ENCODE data around the gene KIAA1755.
"Not testable (repeated sequence)": the region's sequence is repeated elsewhere in the genome, so short reads cannot be mapped to it uniquely, and the experiment has no call there.

Gene KIAA1755

DNA sequence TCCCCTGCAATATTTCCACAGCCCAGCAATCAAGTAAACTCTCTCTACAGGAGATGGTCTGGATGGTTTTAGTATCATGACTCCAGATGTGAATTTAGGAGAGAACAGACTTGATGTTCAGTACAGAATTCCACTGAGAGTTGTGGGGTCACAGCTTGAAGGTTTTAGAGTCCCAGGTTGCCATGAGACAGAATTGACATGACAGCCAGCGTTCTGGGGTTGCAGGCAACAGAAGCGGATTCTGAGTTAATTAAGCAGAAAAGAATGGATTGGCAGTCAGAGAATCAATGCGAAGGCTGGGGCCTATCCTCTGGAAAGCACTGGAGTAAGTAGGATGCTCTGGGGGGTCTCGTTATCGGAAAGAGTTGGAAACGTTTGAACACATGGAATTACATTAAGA, 2.4 kb upstream of the KIAA1755 start:
- no peak for DNase-seq

DNA sequence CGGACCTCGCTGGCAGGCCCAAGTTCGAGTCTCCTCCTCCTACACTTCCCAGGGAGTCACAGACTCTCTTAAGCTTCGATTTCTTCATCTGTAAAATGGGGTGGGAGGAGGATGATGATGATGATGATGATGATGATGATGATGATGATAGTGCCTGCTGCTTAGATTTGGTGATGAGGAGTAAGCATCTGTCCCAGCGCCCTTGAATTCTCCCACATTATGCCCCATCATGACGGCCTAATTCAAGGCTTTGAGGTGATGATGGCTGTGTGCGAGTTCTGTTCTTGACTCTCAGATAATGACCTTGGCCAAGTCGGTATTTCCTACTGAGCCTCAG, 487 bp upstream of the KIAA1755 start:
- DNase-seq = no peak

DNA sequence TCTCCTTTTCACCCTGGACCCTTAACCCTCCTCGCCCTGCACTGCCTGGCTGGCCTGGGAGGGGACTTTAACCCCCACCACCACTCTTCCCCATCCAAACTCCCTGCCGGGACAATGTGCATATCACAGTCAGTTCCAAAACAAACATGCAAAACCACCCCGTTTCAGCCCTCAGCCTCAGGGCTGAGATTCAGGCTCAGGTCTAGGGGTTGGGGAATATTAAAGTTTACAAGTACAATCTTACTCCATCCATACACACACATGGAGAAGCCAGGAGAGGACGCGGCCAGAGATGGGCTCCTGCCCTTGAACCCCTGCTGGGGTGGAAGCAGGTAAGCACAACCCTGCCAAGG, 534 bp downstream of the KIAA1755 start:
- no peak for DNase-seq

DNA sequence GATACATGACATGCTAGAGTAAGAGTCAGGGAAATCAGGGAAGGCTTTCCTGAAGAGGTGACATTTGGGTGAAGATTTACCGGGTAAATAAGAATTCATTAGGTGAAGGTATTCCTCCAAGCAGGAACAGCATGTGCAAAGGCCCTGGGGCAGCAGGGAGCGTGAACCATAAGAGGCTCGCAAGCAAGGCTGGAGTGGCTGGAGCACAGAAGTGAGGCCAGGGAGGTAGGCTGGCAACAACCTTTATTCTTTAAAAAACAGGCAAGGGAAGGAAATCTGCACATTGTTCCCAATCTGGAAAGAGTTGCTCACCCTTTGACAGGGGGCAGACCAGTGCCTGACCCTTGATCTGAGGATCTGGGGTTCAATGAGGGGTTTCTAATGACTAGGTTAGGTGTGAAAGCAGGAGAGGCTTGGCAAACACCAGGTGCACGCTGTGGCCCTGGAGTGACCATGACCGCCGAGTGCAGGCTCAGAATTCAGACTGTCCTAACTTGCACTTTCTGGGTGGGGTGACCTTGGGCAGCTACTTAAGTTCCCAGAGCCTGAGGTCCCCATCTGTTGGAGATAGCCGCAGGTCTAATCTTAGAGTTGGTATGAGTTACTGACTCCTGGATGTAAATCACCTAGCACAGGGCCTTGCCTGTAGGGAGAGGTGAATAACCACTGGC, 1.9 kb downstream of the KIAA1755 start:
- DNase-seq = no peak

DNA sequence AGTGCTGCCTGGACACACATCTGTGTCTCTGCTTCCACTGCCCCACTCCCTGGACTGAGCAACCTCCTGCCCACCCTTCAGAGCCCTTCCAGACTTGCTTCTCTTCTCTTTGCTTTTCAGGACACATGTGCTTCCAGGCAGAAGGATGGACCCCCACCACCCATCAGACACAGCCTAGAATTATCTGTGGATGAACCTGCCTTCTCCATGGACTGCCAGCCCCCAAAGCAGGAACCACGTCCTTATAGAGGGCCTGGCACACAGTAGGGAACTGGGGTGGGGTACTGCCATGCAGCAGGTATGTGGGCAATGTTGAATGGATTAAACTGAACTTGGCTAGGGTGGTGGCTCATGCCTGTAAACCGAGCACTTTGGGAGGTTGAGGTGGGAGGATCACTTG, 3.6 kb downstream of the KIAA1755 start:
- no peak for DNase-seq

DNA sequence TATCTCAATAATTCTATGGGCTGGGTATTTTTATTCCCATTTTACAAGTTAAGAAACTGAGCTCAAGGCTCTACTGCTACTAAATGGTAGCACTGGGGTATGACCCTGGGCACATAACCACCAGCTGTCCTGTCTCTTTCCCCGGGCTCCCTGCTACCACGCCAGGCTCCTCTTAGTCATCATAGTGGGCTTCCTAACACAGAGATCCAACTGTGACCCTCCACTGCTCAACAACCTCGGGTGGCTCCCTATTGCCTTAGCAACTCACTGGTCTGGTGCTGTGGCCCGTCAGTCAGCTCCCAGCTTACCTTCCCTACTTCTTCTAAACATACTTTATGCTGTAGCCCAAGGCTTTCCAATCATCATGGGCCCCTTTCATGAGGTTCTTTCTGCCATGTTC, 4.5 kb downstream of the KIAA1755 start:
- DNase-seq = no peak

DNA sequence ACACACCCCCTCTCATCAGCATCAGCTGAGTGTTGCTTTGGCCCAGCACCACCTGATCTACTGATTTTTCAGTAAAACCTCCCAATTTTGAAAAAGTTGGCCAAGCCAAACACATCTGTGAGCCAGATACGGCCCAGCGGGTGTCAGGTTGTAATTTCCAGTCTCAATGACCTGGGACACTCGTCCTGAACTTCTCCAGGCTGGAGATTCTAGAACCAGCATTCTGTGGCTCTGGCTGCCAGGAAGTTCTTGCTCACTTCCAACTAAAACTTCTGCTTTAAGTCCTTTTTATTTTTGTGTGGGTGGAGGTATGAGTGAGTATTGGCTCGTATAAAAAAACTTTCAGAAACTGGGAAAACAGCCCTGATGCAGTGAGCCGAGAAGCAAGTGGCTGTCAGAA, 5.1 kb downstream of the KIAA1755 start:
- DNase-seq = no peak

DNA sequence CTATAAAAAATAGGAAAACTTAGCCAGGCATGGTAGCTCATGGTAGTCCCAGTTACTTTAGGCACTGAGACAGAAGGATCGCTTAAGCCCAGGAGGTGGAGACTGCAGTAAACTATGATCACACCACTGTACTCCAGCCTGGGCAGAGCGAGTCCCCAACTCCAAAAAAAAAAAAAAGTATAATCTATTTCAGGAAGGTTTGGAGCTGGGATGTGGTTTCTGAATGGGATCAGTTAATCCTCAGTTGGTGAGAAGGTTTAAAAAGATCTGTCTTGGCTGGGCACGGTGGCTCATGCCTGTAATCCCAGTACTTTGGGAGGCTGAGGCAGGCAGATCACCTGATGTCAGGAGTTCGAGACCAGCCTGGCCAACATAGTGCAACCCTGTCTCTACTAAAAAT, 5.9 kb downstream of the KIAA1755 start:
- not testable (repeated sequence) for DNase-seq

DNA sequence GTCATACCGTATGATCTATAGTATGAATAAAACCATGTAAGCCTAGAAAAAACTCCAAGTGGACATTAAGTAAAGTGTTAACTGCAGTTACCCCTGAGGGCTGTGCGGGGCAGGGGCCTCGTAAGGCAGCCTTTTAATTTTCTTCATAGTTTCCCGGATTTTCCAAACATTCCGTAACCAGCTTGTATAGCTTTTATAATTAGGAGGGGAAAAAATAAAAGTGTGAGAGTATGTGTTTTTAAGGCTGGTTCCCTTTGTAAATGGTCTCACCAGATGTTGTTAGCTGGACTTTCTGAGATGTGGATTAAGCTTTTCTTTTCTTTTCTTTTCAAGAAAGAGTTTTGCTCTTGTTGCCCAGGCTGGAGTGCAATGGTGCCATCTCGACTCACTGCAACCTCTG, 7.0 kb downstream of the KIAA1755 start:
- DNase-seq = no peak

DNA sequence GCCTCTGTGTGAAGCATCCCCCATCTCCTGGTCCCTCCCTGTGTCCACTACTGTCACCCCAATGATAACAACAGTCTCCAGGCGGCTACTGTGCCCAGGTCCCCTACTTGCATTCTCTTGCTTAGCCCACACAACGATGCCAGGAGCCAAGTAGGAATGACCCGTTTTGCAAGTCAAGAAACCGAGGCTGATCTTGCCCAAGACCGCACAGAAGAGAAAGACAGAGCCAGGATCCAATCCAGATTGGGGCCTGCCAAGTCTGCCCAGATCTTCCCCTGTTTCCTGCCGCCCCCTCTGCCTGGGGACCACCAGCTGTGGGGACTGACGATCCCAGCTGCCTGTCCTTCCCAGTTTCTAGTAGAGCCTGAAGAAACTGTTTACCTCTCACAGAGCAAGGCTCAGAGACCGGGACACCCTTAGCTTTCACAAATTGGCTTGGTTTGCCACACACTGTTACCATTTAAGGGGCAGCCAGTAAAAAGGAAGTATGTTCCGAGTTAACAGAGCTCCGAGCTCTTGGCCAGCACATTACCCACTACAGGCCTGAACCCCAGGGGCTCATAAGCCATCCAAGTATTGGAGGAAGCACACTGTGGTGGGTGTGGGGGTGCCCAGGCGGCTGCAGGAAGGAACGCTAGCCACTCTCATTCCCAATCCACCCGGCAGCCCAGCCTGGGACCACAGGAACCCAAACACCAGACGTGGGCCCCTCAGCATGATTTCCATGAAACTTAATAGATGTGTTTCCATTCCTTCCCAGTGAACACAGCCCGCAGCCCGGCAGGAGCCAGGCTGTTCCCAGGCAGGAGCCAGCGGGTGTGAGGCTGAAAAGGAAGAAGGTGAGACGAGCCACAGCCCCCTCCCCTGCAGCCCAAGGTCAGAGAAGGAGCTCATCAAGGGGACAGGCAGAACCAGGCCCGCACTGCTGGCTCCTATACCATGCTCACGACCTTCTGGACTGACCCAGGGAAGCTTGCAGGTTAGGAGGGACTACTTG, 7.9 kb downstream of the KIAA1755 start:
- DNase-seq = no peak

DNA sequence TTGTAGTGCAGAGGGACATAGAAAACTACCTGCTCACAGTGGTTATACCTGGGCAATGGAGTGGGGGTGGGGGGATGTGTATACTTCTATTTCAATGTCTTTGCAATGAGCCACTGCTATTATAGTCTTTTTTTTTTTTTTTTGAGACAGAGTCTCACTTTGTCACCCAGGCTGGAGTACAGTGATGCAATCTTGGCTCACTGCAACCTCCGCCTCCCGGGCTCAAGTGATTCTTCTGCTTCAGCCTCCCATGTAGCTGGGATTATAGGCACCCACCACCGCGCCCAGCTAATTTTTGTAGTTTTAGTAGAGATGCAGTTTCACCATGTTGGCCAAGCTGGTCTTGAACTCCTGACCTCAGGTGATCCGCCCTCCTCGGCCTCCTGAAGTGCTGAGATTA, 9.1 kb downstream of the KIAA1755 start:
- DNase-seq = not testable (repeated sequence)

DNA sequence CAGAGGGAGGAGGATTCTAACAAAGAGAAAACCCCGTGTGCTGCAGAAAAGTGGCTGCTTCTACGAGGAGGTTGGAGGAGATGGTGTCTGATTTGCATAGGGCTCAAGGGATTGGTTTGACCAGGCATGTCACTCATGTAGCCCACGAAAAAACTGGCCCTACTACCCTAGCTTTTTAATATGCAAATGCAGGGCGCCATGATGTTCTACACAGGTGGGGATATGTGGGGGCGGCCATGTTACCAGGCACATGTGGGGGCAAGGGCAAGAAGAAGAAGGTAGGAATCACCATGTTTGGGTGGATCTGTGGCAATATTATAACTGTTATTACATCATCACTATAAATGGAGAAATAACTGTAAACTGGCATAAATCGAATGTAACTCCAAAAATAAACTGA, 9.9 kb downstream of the KIAA1755 start:
- no peak for DNase-seq

DNA sequence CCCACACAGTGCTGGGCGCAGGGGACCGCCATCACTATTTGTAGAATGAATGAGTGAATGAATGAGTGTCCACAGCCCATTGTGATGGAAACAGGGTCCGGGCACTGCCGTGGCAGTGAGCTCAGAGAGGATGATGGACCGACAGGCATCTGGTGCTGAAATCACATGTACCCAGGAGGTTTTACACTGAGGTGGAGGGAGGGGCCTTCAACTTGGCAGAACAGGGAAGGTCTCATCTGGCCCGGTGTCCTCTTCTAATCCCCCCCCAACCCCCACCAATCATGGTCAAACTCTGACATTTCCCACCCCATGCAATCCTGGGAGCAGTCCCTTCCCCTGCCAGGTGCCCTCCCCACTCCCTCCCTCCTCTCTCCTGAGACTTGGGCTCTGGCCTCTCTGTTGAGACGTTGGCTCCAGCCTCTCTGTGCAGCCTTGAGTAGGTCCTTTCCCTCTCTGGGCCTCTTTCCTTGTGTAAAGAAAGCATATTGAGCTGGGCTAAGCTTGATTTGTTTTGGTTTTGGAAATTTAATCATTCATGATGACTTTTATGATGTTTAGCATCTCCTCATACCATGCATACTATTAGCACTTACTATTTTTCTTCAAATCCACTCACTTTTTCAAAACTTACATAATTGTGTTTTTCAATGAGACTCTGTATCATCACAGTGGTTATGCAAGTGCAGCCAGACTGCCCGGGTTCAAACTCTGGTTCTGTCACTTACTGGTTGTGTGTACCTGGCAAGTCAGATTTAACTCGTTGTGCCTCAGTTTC, 10.8 kb downstream of the KIAA1755 start:
- DNase-seq = no peak

DNA sequence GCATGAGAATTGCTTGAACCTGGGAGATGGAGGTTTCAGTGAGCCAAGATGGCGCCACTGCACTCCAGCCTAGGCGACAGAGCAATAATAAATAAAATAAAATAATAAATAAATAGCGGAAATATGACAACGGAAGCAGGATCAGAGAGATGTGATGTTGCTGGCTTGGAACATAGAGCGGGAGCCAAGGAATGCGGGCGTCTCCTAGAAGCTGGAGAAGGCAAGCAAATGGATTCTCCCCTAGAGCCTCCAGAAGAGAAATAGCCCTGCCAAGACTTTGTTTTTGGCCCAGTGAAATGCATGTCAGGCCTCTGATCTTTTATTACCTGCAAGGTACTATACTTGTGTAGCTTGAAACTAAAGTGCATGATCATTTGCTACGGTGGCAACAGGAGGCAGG, 12.4 kb downstream of the KIAA1755 start:
- no peak for DNase-seq

DNA sequence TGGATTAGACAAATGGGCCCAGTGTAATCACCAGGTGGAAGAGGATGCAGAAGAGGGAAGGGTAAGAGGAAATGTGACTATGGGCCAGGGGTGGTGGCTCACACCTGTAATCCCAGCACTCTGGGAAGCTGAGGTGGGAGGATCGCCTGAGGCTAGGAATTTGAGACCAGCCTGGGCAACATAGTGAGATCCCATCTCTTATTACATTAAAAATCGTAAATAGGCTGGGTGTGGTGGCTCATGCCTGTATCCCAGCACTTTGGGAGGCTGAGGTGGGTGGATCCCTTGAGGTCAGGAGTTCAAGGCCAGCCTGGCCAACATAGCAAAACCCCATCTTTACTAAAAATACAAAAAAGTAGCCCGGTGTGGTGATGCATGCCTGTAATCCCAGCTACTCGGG, 12.8 kb downstream of the KIAA1755 start:
- not testable (repeated sequence) for DNase-seq

DNA sequence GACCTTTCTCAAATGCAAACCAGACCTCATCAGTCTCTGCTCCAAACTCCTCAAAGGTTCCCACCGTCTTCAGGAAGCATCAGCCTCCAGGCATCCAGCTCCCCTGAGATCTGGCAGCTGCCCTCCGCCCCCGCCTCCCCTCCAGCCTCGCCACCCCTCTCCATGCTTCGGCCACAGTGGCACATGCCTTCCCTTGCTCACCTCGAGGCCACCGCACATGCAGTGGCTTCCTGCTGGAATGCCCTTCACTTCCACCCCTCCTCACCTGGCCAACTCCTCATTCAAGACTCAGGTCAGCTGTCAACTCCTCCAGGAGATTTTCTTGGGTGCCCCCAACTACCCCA, 13.4 kb downstream of the KIAA1755 start:
- no peak for DNase-seq

DNA sequence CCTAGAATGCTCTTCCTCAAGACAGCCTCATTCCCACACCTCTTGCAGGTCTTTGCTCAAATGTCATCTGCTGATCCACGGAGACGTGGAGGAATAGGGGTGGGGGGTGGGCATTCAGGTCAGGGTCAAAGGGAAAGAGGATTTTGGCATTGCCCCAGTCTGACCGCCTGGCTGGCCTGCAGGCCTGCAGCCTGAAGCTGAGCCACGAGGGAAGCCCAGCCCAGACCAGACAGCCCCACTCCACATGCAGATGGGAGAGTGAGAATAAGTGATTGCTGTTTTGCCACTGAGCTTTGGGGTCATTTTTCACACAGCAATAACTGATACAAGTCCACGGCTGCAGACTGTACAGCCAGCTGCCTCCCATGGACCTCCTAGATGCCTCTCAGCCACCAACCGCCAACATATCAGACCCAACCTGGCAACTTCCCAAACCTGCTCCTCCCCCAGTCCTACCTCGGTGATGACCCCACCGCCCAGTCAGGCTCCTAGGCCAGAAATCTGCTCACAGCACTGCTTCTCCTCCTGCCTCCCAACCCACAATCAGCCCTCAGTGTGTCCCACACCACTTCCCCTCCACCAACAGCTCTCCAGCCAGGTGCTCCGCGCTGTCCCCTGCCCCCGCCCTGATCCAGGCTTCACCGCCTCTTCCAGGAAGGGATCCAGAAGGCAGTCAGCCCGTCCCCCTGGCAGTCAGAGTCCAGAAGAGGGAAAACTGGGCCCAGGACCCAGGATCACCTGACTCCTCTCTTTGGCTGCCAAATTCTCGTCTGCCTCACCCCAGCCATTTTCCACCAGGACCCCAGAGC, 14.0 kb downstream of the KIAA1755 start:
- no peak for DNase-seq

DNA sequence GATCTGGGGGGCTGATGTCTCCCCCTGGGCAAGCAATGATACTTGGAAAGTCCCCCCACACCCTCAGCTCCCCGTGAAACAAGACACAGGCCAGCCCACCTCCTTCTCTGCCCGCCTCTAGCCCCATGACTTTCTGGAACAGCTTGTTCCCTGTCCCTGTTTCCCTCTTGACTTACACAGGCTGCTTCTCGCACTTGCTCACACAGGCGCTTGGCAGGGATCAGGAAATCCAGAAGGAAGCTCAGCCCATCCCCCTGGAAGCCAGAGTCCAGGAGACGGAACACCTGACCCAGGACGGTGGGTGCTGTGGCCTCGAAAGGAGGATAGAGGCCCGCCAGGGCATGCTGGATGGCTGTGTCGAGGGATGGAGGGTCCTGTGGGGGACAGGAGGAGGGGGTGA, 14.8 kb downstream of the KIAA1755 start:
- DNase-seq = no peak

DNA sequence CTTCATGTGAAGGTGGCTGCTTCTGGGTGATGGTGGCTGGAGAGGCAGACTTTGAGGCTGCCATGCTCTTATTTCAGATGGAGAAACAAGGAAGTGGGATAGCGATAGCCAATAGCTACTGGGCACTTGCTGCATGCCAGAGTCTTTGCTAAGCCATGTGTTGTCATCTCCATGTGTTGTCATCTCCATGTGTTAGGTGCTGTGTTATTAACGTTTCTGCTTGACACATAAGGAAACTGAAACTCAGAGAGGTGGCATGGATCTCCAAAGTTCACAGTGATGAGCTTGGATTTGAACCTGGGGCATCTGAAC, 16.9 kb downstream of the KIAA1755 start:
- DNase-seq = no peak

DNA sequence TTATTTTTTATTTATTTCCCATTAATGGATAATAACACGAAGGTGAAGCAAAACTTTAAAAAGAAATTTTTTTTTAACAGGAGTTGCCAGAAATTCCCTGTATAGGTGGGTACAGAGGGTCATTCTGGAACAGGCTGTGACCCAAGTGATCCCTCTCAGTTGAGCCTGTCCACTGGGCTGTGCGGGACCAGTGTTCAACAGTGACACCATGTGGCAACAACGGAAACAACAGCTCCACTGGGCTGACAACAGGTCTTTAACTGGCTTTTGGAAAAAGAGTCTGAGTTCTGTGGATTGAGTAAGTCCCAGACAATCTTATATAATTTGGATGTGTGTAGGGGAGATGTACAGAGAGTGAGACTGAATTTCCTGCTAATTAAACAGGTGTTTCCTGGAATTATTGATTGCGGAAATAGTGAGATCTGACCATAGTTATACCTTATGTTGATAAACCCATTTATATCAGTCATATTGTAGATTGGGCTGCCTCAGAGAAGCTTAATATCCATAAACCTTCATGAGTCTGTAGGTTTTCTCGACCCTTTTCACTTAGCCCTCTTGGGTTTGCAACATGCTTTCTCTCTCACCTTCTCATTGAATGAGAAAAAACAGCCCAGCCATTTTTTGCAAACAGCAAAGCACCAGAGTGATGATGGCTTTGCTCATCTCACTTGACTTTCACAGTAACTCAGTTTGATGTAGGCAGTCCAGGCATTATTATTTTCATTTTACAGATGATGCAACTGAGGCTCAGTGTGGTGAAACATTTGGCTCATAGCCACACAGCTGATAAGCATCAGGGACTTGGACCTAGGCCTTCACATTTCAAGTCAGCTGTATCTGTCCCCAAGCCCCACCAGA, 17.5 kb downstream of the KIAA1755 start:
- DNase-seq = peak; percentile 58

DNA sequence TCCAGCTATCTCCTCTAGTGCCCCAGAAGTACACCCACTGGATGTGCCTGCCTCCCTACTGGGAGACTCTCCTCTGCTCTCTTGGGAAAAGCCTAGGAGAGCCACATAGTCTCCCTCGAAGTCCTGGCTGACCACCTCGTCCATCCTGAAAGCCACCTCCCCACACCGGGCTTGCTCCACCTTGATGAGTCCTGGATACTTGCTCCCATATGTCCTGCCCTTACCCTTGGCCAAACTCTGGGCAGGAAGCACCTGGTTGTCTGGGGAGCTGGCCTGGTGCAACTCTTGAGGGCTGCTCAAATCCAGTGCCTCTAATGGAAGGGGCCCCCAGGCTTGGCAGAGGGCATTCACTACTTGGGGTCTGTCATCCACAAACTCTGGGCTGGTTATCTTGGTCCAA, 19.3 kb downstream of the KIAA1755 start:
- DNase-seq = no peak

DNA sequence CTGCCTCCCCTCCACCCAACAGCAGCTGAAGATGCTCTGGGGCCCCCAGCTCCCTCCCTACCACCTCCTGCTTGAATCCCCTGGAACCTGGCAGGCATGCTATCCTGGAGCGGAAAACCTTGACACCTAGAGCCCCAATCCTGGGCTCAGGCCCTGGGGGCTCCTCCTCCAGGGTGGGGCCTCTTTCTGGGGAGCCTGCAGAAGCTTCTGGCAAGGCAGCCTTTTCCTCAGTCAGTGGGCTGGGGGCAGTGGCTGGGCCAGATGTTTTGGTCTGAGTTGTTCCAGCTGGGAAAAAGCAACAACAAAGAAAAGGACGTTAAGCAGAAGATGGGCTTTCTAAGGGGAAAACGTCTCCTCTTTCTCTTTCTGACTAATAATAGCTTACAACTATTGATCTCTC, 21.1 kb downstream of the KIAA1755 start:
- no peak for DNase-seq

Data from DMS53 (cell line).